Measurements from ENCODE around the gene CHAF1A.
A peak's percentile ranks its signal among the peaks of the same experiment; 100 is the strongest.

CHAF1A gene

GRCh38 chr19:4390567-4391305 lies 11.7 kb upstream of the CHAF1A start:
- Histone ChIP-seq H3K27me3 (replicated peaks; ENCODE audit: control insufficient read depth, insufficient read depth, low read length, poor library complexity, severe bottlenecking) (no peaks in the 10 kb centered on the region), H3K9me3 (ENCODE audit: control insufficient read depth, low read length) (no peaks in the 10 kb centered on the region), H3K4me1 (ENCODE audit: control insufficient read depth, insufficient read depth, low read length, poor library complexity, severe bottlenecking) (peaks cover 16% of the 10 kb centered on the region), H3K4me3 (ENCODE audit: insufficient read depth, low read depth, low read length, poor library complexity, severe bottlenecking) (no peak overlapping the region), H3K27ac (ENCODE audit: insufficient read depth, low read length, poor library complexity, severe bottlenecking) (peak overlapping the region; percentile 28), H3K36me3 (ENCODE audit: control insufficient read depth, insufficient read depth, low read length) (peaks cover 21% of the 10 kb centered on the region)
- DNase-seq, result no peak

- peaks cover 16% of the 10 kb centered on the region for H3K4me1 ChIP-seq (ENCODE audit: control insufficient read depth, insufficient read depth, low read length, poor library complexity, severe bottlenecking)
- no peaks in the 10 kb centered on the region for H3K9me3 ChIP-seq (ENCODE audit: control insufficient read depth, low read length)
- H3K4me3 ChIP-seq (ENCODE audit: insufficient read depth, low read depth, low read length, poor library complexity, severe bottlenecking), result no peak overlapping the region
- DNase-seq, result no peak
- no peaks in the 10 kb centered on the region for H3K27me3 ChIP-seq (replicated peaks; ENCODE audit: control insufficient read depth, insufficient read depth, low read length, poor library complexity, severe bottlenecking)
- no peak overlapping the region for H3K27ac ChIP-seq (ENCODE audit: insufficient read depth, low read length, poor library complexity, severe bottlenecking)
- peaks cover 20% of the 10 kb centered on the region for H3K36me3 ChIP-seq (ENCODE audit: control insufficient read depth, insufficient read depth, low read length)
These were observed 11.1 kb upstream of the CHAF1A start for GRCh38 chr19:4391306-4391693.

GRCh38 chr19:4391701-4392483 lies 10.5 kb upstream of the CHAF1A start:
- Histone ChIP-seq H3K4me1 (ENCODE audit: control insufficient read depth, insufficient read depth, low read length, poor library complexity, severe bottlenecking) (peaks cover 16% of the 10 kb centered on the region), H3K36me3 (ENCODE audit: control insufficient read depth, insufficient read depth, low read length) (peaks cover 25% of the 10 kb centered on the region)

GRCh38 chr19:4393947-4394590 lies 8.4 kb upstream of the CHAF1A start:
- Histone ChIP-seq H3K27me3 (replicated peaks; ENCODE audit: control insufficient read depth, insufficient read depth, low read length, poor library complexity, severe bottlenecking) (no peaks in the 10 kb centered on the region), H3K36me3 (ENCODE audit: control insufficient read depth, insufficient read depth, low read length) (peaks cover 24% of the 10 kb centered on the region), H3K27ac (ENCODE audit: insufficient read depth, low read length, poor library complexity, severe bottlenecking) (no peak overlapping the region), H3K4me3 (ENCODE audit: insufficient read depth, low read depth, low read length, poor library complexity, severe bottlenecking) (no peak overlapping the region), H3K9me3 (ENCODE audit: control insufficient read depth, low read length) (no peaks in the 10 kb centered on the region), H3K4me1 (ENCODE audit: control insufficient read depth, insufficient read depth, low read length, poor library complexity, severe bottlenecking) (peaks cover 26% of the 10 kb centered on the region)
- no peak for DNase-seq

More at GRCh38 chr19:4391701-4392483, 10.5 kb upstream of the CHAF1A start:
- Histone ChIP-seq H3K4me3 (ENCODE audit: insufficient read depth, low read depth, low read length, poor library complexity, severe bottlenecking) (no peak overlapping the region), H3K27ac (ENCODE audit: insufficient read depth, low read length, poor library complexity, severe bottlenecking) (no peak overlapping the region), H3K27me3 (replicated peaks; ENCODE audit: control insufficient read depth, insufficient read depth, low read length, poor library complexity, severe bottlenecking) (no peaks in the 10 kb centered on the region), H3K9me3 (ENCODE audit: control insufficient read depth, low read length) (no peaks in the 10 kb centered on the region)
- DNase-seq, result no peak

GRCh38 chr19:4396949-4397783 lies 5.3 kb upstream of the CHAF1A start:
- Histone ChIP-seq H3K27ac (ENCODE audit: insufficient read depth, low read length, poor library complexity, severe bottlenecking) (no peak overlapping the region), H3K36me3 (ENCODE audit: control insufficient read depth, insufficient read depth, low read length) (peaks cover 11% of the 10 kb centered on the region), H3K27me3 (replicated peaks; ENCODE audit: control insufficient read depth, insufficient read depth, low read length, poor library complexity, severe bottlenecking) (no peaks in the 10 kb centered on the region), H3K9me3 (ENCODE audit: control insufficient read depth, low read length) (no peaks in the 10 kb centered on the region), H3K4me3 (ENCODE audit: insufficient read depth, low read depth, low read length, poor library complexity, severe bottlenecking) (no peak overlapping the region), H3K4me1 (ENCODE audit: control insufficient read depth, insufficient read depth, low read length, poor library complexity, severe bottlenecking) (peaks cover 26% of the 10 kb centered on the region)
- no peak for DNase-seq

GRCh38 chr19:4399812-4400134 lies 2.7 kb upstream of the CHAF1A start:
- peak overlapping the region; percentile 94 for H3K4me3 ChIP-seq (ENCODE audit: insufficient read depth, low read depth, low read length, poor library complexity, severe bottlenecking)
- H3K27me3 ChIP-seq (replicated peaks; ENCODE audit: control insufficient read depth, insufficient read depth, low read length, poor library complexity, severe bottlenecking), result no peaks in the 10 kb centered on the region
- DNase-seq, result no peak
- no peaks in the 10 kb centered on the region for H3K9me3 ChIP-seq (ENCODE audit: control insufficient read depth, low read length)
- peaks cover 11% of the 10 kb centered on the region for H3K36me3 ChIP-seq (ENCODE audit: control insufficient read depth, insufficient read depth, low read length)
- peaks cover 31% of the 10 kb centered on the region for H3K4me1 ChIP-seq (ENCODE audit: control insufficient read depth, insufficient read depth, low read length, poor library complexity, severe bottlenecking)
- peak overlapping the region; percentile 91 for H3K27ac ChIP-seq (ENCODE audit: insufficient read depth, low read length, poor library complexity, severe bottlenecking)

- Histone ChIP-seq H3K4me3 (ENCODE audit: insufficient read depth, low read depth, low read length, poor library complexity, severe bottlenecking) (peak within 1 kb of the TSS; percentile 94), H3K27me3 (replicated peaks; ENCODE audit: control insufficient read depth, insufficient read depth, low read length, poor library complexity, severe bottlenecking) (no peaks in the 10 kb centered on the region), H3K4me1 (ENCODE audit: control insufficient read depth, insufficient read depth, low read length, poor library complexity, severe bottlenecking) (peaks cover 31% of the 10 kb centered on the region), H3K9me3 (ENCODE audit: control insufficient read depth, low read length) (no peaks in the 10 kb centered on the region), H3K36me3 (ENCODE audit: control insufficient read depth, insufficient read depth, low read length) (peaks cover 11% of the 10 kb centered on the region), H3K27ac (ENCODE audit: insufficient read depth, low read length, poor library complexity, severe bottlenecking) (peak within 1 kb of the TSS; percentile 91)
- peak; percentile 84 to 91 (median 90) for DNase-seq
These were observed 2.1 kb upstream of the CHAF1A start, which contains the start of gene SH3GL1 for GRCh38 chr19:4400135-4400936. Gene SH3GL1, minus strand, starts transcription at chr19:4400547. Its CDS starts 179 bp downstream, at chr19:4400368.

- Histone ChIP-seq H3K36me3 (ENCODE audit: control insufficient read depth, insufficient read depth, low read length) (peaks cover 4% of the 10 kb centered on the region), H3K4me3 (ENCODE audit: insufficient read depth, low read depth, low read length, poor library complexity, severe bottlenecking) (peak overlapping the region; percentile 36), H3K27me3 (replicated peaks; ENCODE audit: control insufficient read depth, insufficient read depth, low read length, poor library complexity, severe bottlenecking) (no peaks in the 10 kb centered on the region), H3K4me1 (ENCODE audit: control insufficient read depth, insufficient read depth, low read length, poor library complexity, severe bottlenecking) (peaks cover 31% of the 10 kb centered on the region), H3K9me3 (ENCODE audit: control insufficient read depth, low read length) (no peaks in the 10 kb centered on the region), H3K27ac (ENCODE audit: insufficient read depth, low read length, poor library complexity, severe bottlenecking) (peak overlapping the region; percentile 91)
- DNase-seq, result no peak
These were observed 670 bp upstream of the CHAF1A start for GRCh38 chr19:4401769-4402170.

All from effector memory CD4-positive, alpha-beta T cell (primary cell).